DMS79 treated with DMSO at 0.1 percent for 48 hours (cell line): Measurements from ENCODE around the gene GCA.

Experiments used
- DNase-seq: peaks from one replicate; lab custom pipeline; 2025; lab: John Stamatoyannopoulos, UW

GCA gene, protein sequence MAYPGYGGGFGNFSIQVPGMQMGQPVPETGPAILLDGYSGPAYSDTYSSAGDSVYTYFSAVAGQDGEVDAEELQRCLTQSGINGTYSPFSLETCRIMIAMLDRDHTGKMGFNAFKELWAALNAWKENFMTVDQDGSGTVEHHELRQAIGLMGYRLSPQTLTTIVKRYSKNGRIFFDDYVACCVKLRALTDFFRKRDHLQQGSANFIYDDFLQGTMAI

GRCh38 chr2:162343824-162344616 lies at the start of gene GCA:
Gene GCA, plus strand, starts transcription at chr2:162344132. Its CDS starts 117 bp downstream, at chr2:162344249.
- peak; percentile 90 for DNase-seq

DNA sequence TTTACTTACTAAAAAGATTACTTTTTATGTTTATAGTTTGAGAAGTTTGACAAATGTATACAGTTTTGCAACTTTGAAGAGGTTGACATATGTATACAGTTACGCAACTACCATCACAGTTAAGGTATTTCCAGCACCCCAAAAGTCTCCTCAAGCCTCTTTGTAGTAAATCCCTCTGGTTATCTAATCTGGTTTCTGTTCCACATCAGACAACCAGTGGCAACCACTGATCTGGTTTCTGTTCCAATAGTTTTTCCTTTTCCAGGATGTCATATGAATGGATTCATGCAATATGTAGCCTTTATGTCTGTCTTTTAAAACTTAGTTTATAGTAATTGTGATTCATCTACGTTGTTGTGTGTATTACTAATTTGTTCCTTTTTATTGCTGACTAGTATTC lies 48.9 kb upstream of the GCA start:
- no peak for DNase-seq

DNA sequence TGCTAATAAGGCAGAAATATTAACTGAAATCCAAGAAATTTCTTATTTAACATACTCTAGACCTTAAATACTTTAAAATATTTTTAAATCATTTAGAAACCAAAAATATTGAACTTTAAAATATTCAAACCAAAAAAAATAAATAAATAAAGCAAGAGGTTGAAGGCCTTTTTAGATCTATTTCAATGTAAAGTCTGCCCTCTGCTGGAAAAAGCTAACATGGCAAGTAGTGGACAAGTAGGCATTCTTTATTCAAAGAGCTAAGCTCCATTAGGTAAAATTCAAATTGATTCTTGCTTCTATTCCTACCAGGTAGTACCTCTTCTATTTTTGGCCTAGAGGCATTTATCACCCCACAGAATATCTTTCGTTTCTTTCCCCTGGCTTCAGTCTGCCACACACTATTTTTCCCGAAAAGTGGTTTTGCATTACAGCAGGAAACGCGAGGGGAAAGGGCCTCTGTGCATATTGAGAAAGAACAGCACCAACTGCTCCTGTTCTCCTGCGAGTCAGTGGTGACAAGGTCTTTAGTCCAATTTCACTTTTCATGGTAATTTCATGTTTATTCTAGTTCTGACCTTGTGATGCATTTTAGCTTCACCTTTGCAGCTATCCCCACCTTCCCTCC lies 45.9 kb upstream of the GCA start:
- peak; percentile 70 for DNase-seq

DNA sequence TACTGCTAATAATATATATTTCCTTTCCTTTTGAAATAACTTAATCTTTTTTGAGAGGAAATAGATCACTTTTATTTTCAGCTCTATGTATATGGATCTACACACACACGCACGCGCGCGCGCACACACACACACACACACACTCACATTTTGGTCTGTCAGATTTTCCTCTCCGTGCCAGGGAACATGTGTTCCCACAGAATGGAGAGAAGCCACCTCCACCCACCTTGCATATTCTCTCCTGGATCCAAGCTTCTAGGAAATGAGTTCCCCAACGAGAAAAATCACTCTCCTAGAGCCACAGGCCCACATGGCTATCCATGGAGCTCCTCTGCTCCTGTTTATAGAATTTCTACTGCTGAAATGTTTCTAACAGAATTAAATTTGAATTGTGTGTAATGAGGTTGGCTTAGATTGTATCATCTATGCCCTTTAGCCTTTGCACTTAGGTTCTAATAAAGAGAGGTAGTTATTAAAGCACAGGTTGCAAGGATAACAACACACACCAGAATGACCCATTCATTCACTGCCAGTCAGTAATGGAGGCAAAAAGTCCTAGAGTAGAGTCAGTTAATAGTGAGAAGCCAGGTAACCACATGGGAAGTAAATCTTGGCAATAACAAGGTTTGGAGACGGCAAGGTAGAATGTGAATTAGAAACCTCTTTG lies 45.1 kb upstream of the GCA start:
- no peak for DNase-seq

DNA sequence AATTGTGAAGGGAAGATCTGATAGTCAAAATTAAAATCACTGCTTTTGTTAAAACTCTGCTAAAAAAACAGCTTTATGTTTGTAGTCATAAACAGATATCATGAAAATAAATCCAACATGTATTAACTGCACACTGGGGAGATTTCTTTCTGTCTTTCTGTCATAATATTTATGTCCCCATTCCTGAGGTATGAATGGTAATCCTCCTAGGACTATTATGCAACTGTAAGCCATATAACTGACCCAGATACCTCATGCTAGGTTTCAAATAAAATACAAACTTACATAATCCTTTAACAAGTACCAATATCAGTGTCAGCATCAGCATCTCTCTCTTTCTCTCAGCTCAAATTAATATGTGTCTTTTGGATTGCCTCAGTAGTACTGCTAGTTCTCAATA lies 43.7 kb upstream of the GCA start:
- no peak for DNase-seq

DNA sequence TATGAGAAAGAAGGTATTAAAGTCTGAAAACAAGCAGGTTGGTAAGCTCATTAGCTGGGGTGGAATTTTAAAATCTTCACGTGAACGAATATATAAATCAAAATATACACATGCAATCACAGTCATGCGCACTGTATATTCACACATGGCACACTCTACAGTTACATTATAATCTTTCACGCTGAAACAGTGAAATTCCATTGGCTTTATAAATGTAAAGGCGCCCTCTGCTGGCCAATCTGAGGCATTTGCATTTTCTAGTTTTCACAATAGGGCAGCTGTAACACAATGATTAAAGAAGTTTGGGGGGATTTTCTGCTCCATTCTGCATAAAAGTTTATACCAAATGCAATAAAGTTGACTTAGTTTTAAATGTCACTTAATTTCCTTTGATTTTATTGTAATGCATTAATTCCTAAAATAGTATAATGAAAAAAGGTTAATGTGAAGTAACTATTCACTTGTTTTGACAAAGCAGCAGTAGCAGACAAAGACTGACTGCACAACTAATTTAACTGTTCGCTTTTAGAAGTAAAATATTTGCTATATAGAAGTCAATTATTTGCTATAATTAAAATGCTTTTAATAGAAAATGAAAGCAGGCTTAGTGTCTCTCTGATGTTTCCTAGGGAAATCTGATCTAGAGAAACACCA lies 42.7 kb upstream of the GCA start:
- DNase-seq, result peak; percentile 75

- DNase-seq, result no peak
Observed at GRCh38 chr2:162301877-162302276, 42.1 kb upstream of the GCA start.

GRCh38 chr2:162305901-162306300 lies 38.0 kb upstream of the GCA start:
- no peak for DNase-seq

DNA sequence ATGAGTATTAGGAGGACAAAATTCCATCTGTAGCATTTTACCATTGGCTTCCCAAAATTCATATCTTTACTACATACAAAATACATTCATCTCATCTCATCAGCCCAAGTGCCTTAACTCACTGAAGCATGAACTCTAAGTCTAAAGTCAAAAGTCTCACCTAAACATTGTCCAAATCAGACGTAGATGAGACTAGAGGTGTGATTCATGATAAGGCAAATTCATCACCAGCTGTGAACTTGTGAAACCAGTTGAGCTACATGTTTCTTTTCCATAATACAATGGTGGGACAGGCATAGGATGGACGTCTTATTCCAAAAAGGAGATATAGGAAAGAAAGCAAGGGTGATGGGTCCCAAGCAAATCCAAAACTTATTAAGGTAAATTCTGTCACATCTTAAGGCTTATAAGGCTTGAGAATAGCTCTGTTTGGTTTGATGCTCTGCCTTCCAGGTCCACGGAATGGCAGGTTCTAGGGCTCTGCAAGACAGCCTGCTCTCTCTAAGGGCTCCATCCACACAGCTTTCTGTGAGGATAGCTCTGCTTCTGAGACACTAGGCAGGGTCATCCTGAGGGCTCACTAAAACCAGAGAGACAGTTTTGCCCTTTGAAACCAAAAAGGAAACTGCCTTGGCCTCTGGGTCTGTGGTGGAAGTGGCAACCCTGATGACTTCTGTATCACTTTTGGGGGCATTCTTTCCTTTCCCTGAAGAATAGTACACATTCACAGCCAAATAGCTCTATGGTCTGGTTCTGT lies 35.0 kb upstream of the GCA start:
- no peak for DNase-seq

- no peak for DNase-seq
Observed at GRCh38 chr2:162312853-162313252, 31.1 kb upstream of the GCA start.

DNA sequence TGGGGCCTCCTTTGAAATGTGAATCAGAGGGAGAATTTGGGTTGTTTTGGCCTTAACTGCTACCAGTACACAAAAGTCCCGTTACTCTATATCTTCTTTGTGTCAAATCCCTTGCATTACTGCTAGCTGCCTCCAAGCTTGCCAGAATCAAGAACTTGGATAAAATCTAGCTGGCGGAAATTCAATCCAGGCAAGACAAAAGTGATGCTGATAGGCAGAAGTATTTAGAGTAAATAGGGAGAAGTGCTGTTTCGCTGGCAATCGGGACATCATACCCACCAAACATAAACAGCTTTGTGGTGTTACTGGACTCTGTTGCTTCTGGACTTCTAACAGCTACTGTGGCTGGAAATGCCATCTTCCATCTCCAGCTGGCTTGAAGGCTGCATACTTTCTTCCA lies 28.0 kb upstream of the GCA start:
- no peak for DNase-seq

DNA sequence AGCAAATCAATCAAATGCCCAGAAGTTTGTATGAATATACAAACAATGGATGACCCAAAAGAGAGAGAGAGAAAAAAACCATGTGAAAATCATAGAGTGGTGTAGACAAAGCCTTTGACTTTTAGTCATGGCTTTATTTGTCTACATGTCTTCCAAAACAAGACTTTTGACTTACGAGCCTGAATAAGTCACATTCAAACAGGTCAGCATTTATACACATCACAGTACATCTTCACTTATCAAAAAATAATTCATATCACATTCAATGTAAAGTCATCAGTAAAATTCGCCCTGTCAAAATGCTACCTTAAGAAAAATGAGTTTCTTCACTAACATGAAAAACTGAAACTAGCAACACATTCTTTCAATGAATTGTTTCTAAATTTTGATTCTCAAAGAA lies 27.3 kb upstream of the GCA start:
- DNase-seq, result no peak

DNA sequence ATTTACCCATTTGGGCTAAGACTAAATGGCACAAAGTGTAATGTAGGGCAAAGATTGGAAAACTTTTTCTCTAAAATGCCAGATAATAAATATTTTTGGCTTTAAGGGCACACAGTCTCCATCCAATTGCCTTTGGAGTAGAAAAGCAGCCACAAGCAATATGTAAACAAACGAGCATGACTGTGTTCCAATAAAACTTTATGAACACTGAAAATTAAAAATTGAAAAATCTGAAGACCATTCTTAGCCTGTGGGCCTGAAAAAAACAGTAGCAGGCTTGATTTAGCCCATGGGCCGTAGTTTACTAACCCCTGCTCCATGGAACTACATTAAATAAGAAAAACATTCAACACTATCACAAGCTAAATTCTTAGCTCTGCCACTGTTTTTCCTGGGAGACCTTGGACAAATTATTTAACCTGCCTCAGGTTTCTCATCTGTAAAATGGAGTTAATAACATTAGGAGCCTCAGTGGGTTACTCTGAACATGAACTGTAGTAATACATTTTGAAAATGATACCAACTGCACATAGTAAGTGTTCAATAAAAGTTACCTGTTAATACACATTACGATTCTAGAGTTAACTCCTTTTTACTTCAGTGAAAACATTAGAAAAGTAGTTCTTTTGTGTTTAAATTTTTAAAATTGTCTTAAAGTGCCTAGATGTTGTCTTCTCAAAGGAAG lies 26.7 kb upstream of the GCA start:
- no peak for DNase-seq

DNA sequence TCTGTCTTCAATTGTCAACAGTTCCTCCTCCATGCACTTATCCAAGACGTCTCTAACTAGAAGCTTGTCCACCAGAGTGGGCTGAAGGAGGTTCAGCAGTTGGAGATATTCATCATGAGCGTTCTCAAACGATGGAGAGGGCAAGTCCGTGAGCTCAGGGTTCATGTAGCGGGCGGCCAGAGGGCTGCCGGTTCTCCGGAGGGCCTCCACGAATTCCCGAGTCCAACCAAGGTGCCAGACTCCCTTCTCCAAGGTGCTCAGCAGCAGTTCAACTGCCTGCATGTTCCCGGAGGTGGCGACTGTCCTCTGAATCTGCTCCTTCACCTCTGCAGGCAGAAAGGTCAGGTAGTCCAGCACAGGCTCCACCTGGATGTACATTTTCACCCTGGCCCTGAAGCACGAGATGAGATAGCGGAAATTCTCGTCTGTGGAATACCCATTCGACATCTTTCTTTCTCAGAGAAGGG lies 26.0 kb upstream of the GCA start:
- peak; percentile 54 for DNase-seq

DNA sequence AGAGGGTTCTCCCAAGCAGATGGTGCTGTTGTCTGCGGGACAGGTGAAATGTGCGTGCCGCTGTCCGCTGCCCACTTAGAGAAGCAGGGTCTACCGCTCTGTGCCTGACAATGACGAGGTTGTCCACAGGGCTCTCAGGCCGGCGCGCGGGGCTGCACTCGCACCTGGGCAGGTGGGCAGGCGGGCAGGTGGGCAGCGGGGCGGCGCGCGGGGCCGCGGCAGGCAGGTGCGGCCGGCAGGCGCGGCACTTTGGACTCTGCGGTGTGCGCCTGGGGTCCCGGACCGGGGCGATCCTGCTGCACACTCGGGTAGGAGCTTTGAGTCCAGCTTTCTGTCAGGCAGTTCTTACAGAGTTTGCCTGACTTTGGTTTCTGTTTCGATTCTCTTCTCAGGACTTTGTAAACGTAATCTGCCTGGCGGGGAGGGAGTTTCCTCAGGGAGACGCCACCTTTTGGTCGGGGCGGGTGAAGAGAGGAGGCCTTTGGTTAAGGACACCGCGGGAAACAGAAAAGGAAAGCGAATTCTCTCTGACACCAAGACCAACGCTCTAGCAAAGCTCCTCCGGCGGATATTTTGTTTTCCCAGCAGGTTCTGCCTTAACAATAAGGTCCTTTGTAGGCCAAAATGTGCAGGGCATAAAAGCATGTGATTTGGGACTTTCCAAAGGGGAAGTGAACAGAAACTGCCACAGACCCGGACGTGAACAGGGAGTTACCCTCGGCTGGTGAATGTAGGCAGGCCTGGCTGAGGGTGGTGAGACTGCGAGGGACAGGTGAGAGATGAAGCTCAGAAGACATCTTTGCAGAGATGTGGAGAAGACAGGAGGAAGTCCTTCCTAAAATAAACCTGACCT lies 25.4 kb upstream of the GCA start, which contains the start of gene IFIH1:
Gene IFIH1, minus strand, starts transcription at position 357 of the 853 bp plus-strand sequence. CDS start 377 bp downstream, outside the sequence.
- peak; percentile 88 for DNase-seq

DNA sequence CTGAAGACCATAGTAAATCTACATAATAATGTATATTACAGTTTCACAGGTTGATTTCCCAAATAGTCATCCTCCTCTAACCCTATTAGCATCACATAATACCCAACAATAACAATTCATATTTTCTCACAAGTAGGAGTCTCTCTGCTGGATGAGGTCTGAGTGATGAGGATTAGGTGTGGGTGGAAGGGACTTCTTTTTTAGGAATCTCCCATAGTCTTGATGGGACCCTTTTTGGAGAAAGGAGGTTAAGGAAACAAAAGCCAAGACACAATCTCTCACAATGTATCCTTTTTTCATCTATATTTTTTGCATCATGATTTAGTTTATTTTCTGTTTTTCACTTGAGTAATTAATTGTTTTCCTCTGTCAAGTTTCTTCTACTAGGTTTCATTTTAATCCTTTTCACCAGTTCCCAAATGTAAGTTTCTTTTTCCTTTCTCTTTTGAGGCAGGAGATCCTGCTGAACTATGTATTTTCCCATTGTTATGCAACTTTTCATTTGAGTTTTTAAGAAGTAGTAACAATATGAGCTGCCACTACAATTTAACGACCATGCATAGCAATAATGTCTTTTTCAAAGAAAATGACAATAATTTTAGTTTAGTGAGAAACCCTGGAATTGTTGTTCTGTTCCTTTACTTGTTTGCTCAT lies 22.9 kb upstream of the GCA start:
- DNase-seq, result no peak

DNA sequence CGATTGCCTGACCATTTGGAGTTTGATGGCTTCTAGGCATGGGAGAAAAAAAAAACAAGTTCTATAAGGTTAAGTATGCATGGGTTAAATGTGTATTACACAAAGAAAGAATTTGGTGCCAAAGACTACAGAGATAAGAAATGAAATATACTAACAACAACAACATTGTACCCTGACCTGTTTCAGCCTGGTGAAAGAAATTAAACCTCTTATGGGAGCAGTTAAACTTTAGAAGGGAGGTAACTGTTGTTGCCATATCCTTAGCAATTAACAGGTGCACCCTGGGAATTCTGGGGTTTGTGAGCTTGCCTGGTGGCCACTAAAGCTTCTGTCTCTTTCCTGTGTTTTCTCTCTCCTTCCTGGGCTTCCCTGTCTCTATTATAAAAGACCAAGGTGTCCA lies 19.0 kb upstream of the GCA start:
- DNase-seq, result no peak

DNA sequence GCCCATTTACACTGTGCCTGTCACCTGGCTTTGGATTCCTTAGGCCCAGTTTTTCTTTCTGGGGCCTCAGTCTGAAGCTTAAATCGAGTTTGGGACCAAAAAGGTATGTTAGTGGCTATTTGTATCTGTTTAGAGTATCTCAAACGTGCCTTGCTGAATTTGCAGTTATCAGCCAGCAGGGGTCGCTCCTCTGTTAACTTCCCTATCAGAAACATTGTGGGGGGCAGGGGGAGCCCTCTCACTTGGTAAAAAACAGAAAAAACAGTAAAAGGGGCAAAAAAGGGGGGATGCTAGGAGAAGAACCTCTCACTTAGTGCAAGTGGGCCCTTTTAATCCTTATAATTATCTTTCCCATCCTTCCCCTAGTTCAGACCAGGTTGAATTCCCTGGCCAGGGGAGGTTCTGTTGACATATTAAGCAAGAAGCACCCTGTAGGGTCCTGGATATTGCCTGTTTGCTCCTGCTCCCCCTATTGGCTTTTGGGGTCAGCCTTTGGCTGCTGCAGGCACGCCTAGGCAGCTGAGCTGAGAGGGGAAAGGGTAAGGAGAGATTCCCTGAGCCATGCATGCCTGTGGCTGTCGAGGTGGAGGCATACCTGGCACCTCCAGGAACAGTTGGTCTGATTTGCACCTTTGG lies 16.7 kb upstream of the GCA start:
- DNase-seq, result no peak

- no peak for DNase-seq
Observed at GRCh38 chr2:162327806-162328205, 16.1 kb upstream of the GCA start.
